SH-SY5Y (cell line): Measurements from ENCODE around the gene SNRNP200.

Experiments
- GATA2 ChIP-seq: IDR thresholded peaks from 2 replicates; pipeline ENCODE4 v1.6.1; 2011; ENCODE audit warnings: mild to moderate bottlenecking, low read depth, low read length
- GATA3 ChIP-seq: IDR thresholded peaks from 2 replicates; pipeline ENCODE4 v1.6.1; 2011; ENCODE audit warnings: low read depth, mild to moderate bottlenecking, low read length, moderate library complexity

DNA sequence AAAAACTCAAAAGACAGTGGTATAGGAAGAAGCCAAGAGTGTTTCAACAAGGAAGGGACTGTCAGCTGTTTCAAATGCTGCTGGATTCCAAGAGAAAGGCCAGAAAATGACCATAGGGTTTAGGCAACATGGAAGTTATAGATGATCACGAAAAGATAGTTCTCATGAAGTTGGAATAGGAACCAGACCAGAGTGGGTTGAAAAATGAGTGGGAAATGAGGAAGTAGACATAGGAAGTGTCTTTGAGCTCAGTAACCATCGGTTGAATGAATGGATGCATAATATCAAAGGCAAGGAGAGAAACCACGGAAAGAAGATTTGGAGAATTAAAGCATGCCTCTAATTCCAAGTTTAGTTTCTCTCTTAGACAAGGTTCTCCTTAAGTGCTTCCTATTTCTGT is 31.5 kb upstream of the SNRNP200 start:
- TF ChIP-seq GATA2, result no peak
- TF ChIP-seq GATA3, result no peak
